SK-N-SH treated with all-trans-retinoic acid at 6 μM for 48 hours (cell line): Measurements from ENCODE around the gene SLC2A4RG.

Experiments used
- ARNTL ChIP-seq: fragments of 450-650 bp; formaldehyde crosslinking; IDR thresholded peaks from 2 replicates; pipeline ENCODE4 v1.5.0; 2020; ENCODE audit warnings: low read depth, mild to moderate bottlenecking, moderate library complexity, borderline replicate concordance
- CSDC2 ChIP-seq: fragments of 250-450 bp; sonication (Bioruptor Pico); IDR thresholded peaks from 2 replicates; pipeline ENCODE4 v1.5.0; 2020; ENCODE audit warnings: mild to moderate bottlenecking, moderate library complexity
- ESRRG ChIP-seq: fragments of 250-450 bp; sonication (Bioruptor Pico); IDR thresholded peaks from 2 replicates; pipeline ENCODE4 v1.6.1; 2021; ENCODE audit warnings: mild to moderate bottlenecking
- GLIS3 ChIP-seq: fragments of 250-450 bp; sonication (Bioruptor Pico); IDR thresholded peaks from 2 replicates; pipeline ENCODE4 v1.5.0; 2020; ENCODE audit warnings: mild to moderate bottlenecking, moderate library complexity
- PATZ1 ChIP-seq: fragments of 250-450 bp; sonication (Bioruptor Pico); IDR thresholded peaks from 2 replicates; pipeline ENCODE4 v1.8.0; 2020; ENCODE audit warnings: mild to moderate bottlenecking, moderate library complexity, borderline replicate concordance
- POU6F1 ChIP-seq: fragments of 250-450 bp; sonication (Bioruptor Pico); IDR thresholded peaks from 2 replicates; pipeline ENCODE4 v1.8.0; 2021; ENCODE audit warnings: low read depth, mild to moderate bottlenecking, moderate library complexity, borderline replicate concordance
- TCF4 ChIP-seq: fragments of 250-450 bp; sonication (Bioruptor Pico); IDR thresholded peaks from 2 replicates; pipeline ENCODE4 v1.8.0; 2021; ENCODE audit warnings: mild to moderate bottlenecking, moderate library complexity, borderline replicate concordance
- TSHZ2 ChIP-seq: fragments of 250-450 bp; sonication (Bioruptor Pico); IDR thresholded peaks from 2 replicates; pipeline ENCODE4 v1.5.0; 2020; ENCODE audit warnings: mild to moderate bottlenecking, moderate library complexity
- ZC3H10 ChIP-seq: fragments of 250-450 bp; sonication (Bioruptor Pico); IDR thresholded peaks from 2 replicates; pipeline ENCODE4 v1.5.1; 2021; ENCODE audit warnings: mild to moderate bottlenecking, moderate library complexity

- no peak for TF ChIP-seq CSDC2 (CRISPR knock-in tag)
- TF ChIP-seq PATZ1: no peak
- TF ChIP-seq GLIS3 (CRISPR knock-in tag): no peak
- no peak for TF ChIP-seq ARNTL (CRISPR knock-in tag)
- no peak for TF ChIP-seq TCF4 (CRISPR knock-in tag)
- no peak for TF ChIP-seq POU6F1 (CRISPR knock-in tag)
- no peak for TF ChIP-seq ESRRG
- no peak for TF ChIP-seq TSHZ2 (CRISPR knock-in tag)
- TF ChIP-seq ZC3H10 (CRISPR knock-in tag): no peak
Measured at GRCh38 chr20:63705232-63706026, 34.1 kb upstream of the SLC2A4RG start.
